OCI-LY3 (cell line): ENCODE results near the gene TMCC2.

ENCODE experiments used
- EZH2phosphoT487 ChIP-seq: fragments of 200-600 bp; shearing (Covaris generic); IDR thresholded peaks from 2 replicates; pipeline ENCODE4 v1.6.1; 2018; ENCODE audit warnings: antibody characterized with exemption, mixed run types, low read depth
- TF ChIP-seq, protein P1 (sequence below): fragments of 200-600, 300-600 bp; sonication (generic); IDR thresholded peaks from 2 replicates; pipeline ENCODE4 v1.5.1; 2014; ENCODE audit warnings: antibody characterized with exemption, low read length, low read depth

DNA sequence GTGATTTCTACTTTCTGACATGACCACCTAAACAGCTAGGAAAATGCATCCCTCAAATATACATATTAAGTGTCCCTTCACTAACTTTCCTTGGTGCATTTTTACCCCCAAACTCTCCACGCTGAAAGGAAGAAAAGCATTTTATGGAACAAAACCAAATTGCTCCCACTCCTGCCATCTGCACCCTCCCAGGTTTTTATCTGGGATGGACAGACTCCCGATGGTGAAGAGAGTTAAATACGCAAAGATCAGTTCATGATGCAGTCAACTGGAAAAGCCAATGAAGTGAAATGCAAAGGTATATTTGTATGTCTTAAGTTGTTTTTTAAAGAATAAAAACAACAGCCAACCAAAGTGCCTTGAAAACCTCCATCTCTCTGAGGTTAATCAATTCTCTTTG lies 18.9 kb upstream of the TMCC2 start:
- TF ChIP-seq, protein P1, sequence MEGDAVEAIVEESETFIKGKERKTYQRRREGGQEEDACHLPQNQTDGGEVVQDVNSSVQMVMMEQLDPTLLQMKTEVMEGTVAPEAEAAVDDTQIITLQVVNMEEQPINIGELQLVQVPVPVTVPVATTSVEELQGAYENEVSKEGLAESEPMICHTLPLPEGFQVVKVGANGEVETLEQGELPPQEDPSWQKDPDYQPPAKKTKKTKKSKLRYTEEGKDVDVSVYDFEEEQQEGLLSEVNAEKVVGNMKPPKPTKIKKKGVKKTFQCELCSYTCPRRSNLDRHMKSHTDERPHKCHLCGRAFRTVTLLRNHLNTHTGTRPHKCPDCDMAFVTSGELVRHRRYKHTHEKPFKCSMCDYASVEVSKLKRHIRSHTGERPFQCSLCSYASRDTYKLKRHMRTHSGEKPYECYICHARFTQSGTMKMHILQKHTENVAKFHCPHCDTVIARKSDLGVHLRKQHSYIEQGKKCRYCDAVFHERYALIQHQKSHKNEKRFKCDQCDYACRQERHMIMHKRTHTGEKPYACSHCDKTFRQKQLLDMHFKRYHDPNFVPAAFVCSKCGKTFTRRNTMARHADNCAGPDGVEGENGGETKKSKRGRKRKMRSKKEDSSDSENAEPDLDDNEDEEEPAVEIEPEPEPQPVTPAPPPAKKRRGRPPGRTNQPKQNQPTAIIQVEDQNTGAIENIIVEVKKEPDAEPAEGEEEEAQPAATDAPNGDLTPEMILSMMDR = no peak
- TF ChIP-seq EZH2phosphoT487 = no peak
